ENCODE data around the gene MRPL42. TPM values are rescaled to one million over a fixed set of nuclear protein-coding genes. Genes with fewer than 3 reads are reported as not detected.

The MRPL42 gene
- total and polyA plus RNA-seq, 2 of the 4 experiments (the other 2 are of a cell fraction), result 64.2 to 90.7 TPM

- Histone ChIP-seq H4K20me1 (ENCODE audit: insufficient read depth, low read length) (no peaks in the 10 kb centered on the region; the same call in 1 of the 2 replicates), H3K9me1 (ENCODE audit: insufficient read depth, low read length) (no peaks in the 10 kb centered on the region), H4K8ac (ENCODE audit: low read depth in 2 of 2, low read length in 2 of 2) (no peak overlapping the region), H3K23ac (ENCODE audit: low read depth, low read length) (no peak overlapping the region), H3K4me1 (ENCODE audit: control insufficient read depth, insufficient read depth, low read length) (no peaks in the 10 kb centered on the region), H4K5ac (ENCODE audit: low read depth, low read length) (no peak overlapping the region), H3K36me3 (ENCODE audit: control insufficient read depth, insufficient read depth, low read length) (no peaks in the 10 kb centered on the region), H2AK9ac (replicated peaks; ENCODE audit: low read depth, low read length, poor library complexity) (no peak overlapping the region), H3K4me2 (ENCODE audit: low read depth, low read length) (no peak overlapping the region), H3K79me1 (ENCODE audit: low read depth in 1 of 2, low read length in 2 of 2) (no peaks in the 10 kb centered on the region; a peak in 1 of 4 replicates), H3K14ac (replicated peaks; ENCODE audit: low read depth, low read length) (no peak overlapping the region), H3K27ac (ENCODE audit: insufficient read depth, low read length) (no peak overlapping the region), H2AFZ (replicated peaks; ENCODE audit: low read length, poor library complexity) (no peak overlapping the region), H2BK120ac (ENCODE audit: low read depth, low read length) (no peak overlapping the region), H3K27me3 (ENCODE audit: control insufficient read depth, insufficient read depth, low read length) (no peaks in the 10 kb centered on the region), H4K91ac (ENCODE audit: insufficient read depth, low read depth, low read length) (no peak overlapping the region), H3K9ac (ENCODE audit: low read depth, low read length) (no peak overlapping the region), H3K4ac (ENCODE audit: low read depth, low read length) (no peak overlapping the region), H2BK5ac (ENCODE audit: low read depth, low read length, poor library complexity, severe bottlenecking) (no peak overlapping the region), H3K18ac (ENCODE audit: low read depth, low read length) (no peak overlapping the region), H3K9me3 (ENCODE audit: control insufficient read depth, insufficient read depth, low read length) (no peaks in the 10 kb centered on the region), H3K56ac (ENCODE audit: extremely low read depth, insufficient read depth, low read length) (no peak overlapping the region), H2AK5ac (ENCODE audit: low read depth, low read length) (no peak overlapping the region), H2BK20ac (ENCODE audit: low read depth, low read length) (no peak overlapping the region), H2BK15ac (ENCODE audit: low read depth, low read length) (no peak overlapping the region), H3K4me3 (ENCODE audit: insufficient read depth, low read depth, low read length) (no peak overlapping the region)
- ATAC-seq (ENCODE audit: low read depth) (no peak), DNase-seq (no peak)
- TF ChIP-seq MAZ (IDR thresholded peaks at IDR 0.05; ENCODE audit: borderline replicate concordance, low read depth, low read length) (no peak), RCOR1 (IDR thresholded peaks at IDR 0.05; ENCODE audit: insufficient replicate concordance, low read length) (no peak), MAFK (IDR thresholded peaks at IDR 0.05; ENCODE audit: low read depth, low read length) (no peak), BHLHE40 (IDR thresholded peaks at IDR 0.05; ENCODE audit: low read depth, low read length) (no peak), CEBPB (IDR thresholded peaks at IDR 0.05; ENCODE audit: low read depth, low read length) (no peak), CTCF (conservative IDR thresholded peaks at IDR 0.05; ENCODE audit: low read depth, low read length) (no peak), CHD1 (IDR thresholded peaks at IDR 0.05; ENCODE audit: low read depth, low read length) (no peak), MXI1 (IDR thresholded peaks at IDR 0.05; ENCODE audit: borderline replicate concordance, low read depth, low read length) (no peak), FOS (IDR thresholded peaks at IDR 0.05; ENCODE audit: low read depth, low read length) (no peak), POLR2A (IDR thresholded peaks at IDR 0.05; ENCODE audit: low read depth, low read length) (no peak)
- TF ChIP-seq, protein P1, sequence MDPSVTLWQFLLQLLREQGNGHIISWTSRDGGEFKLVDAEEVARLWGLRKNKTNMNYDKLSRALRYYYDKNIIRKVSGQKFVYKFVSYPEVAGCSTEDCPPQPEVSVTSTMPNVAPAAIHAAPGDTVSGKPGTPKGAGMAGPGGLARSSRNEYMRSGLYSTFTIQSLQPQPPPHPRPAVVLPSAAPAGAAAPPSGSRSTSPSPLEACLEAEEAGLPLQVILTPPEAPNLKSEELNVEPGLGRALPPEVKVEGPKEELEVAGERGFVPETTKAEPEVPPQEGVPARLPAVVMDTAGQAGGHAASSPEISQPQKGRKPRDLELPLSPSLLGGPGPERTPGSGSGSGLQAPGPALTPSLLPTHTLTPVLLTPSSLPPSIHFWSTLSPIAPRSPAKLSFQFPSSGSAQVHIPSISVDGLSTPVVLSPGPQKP (IDR thresholded peaks at IDR 0.05; ENCODE audit: borderline replicate concordance, low read depth, low read length), result no peak
- BruUV-seq (replicated peaks), result no TSS peak
- CTCF ChIA-PET, result no interaction called here
- intact Hi-C loops (cut with micrococcal nuclease) (no loop called here), in situ Hi-C loops (cut with MboI; ENCODE audit: low sequenced_read_pairs) (no loop called here), dilution Hi-C loops (cut with HindIII; ENCODE audit: low sequenced_read_pairs, unreplicated experiment) (no loop called here)
- no CpG with 5 or more reads among the region's 2 CpGs for WGBS, 2 experiments (ENCODE audit: extremely low coverage in 2 of 2, insufficient read length in 1 of 2)
- POLR2A ChIA-PET (ENCODE audit: unreplicated experiment), result no interaction called here
Observed at GRCh38 chr12:93456077-93456476, 11.2 kb upstream of the MRPL42 start.
